Epithelial cell of esophagus (primary cell): Measurements from ENCODE around the gene TMEM53.

ENCODE experiments used
- DNase-seq: peaks from one replicate; pipeline ENCODE4 v3.0.0; 2010; ENCODE audit warnings: low read depth
- H3K4me3 ChIP-seq: 2 replicates; pipeline ENCODE4 v1.5.1; 2011; ENCODE audit warnings: mild to moderate bottlenecking, low read length, control low read depth
- TF ChIP-seq, protein P1 (sequence below): IDR thresholded peaks from 2 replicates; pipeline ENCODE4 v1.5.1; 2011; ENCODE audit warnings: low read depth, mild to moderate bottlenecking, low read length, control low read depth, inconsistent platforms; ENCODE audit not compliant: insufficient read depth; ENCODE audit errors: missing control alignments

The TMEM53 gene

DNA sequence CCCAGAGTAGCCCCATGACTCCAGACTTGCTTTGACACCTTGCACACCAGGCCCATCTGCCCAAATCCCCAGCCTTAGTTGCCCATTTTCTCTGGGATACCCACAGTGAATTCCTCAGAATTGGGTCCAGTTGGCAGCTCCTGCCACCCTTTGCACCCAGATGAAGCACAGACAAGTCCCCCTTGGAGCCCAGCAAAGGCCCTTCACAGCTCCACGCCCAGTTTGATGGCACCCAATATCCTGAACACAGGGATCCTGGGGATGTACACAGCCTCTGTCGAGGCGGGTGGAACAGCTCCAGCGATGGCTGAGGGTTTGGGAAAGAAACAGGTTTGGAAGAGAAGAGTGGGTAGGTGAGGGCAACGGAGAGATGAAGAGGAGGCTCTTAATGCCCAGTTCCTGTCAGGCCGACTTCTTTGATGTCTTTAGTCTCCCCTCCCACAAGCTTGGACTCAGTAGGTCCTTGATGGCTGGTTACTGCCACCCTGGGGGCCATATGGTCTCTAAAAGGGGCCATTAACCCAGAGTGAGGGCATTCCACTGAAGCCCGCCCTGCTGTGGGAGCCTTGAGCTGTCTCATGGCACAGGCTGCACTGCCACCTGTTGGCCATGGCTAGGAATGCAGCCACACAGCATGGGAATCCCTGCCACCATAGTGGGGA, 21.7 kb downstream of the TMEM53 start:
- H3K4me3 ChIP-seq: no peak overlapping the region
- peak; percentile 67 for DNase-seq
- TF ChIP-seq, protein P1, sequence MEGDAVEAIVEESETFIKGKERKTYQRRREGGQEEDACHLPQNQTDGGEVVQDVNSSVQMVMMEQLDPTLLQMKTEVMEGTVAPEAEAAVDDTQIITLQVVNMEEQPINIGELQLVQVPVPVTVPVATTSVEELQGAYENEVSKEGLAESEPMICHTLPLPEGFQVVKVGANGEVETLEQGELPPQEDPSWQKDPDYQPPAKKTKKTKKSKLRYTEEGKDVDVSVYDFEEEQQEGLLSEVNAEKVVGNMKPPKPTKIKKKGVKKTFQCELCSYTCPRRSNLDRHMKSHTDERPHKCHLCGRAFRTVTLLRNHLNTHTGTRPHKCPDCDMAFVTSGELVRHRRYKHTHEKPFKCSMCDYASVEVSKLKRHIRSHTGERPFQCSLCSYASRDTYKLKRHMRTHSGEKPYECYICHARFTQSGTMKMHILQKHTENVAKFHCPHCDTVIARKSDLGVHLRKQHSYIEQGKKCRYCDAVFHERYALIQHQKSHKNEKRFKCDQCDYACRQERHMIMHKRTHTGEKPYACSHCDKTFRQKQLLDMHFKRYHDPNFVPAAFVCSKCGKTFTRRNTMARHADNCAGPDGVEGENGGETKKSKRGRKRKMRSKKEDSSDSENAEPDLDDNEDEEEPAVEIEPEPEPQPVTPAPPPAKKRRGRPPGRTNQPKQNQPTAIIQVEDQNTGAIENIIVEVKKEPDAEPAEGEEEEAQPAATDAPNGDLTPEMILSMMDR: peak; percentile 98

DNA sequence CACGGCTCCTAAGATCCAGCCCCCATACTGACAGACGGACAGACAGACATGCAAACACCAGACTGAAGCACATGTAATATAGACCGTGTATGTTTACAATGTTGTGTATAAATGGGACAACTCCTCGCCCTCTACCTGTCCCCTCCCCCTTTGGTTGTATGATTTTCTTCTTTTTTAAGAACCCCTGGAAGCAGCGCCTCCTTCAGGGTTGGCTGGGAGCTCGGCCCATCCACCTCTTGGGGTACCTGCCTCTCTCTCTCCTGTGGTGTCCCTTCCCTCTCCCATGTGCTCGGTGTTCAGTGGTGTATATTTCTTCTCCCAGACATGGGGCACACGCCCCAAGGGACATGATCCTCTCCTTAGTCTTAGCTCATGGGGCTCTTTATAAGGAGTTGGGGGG, 23.2 kb downstream of the TMEM53 start:
- TF ChIP-seq, protein P1: no peak
- H3K4me3 ChIP-seq: no peak overlapping the region
- DNase-seq: no peak

DNA sequence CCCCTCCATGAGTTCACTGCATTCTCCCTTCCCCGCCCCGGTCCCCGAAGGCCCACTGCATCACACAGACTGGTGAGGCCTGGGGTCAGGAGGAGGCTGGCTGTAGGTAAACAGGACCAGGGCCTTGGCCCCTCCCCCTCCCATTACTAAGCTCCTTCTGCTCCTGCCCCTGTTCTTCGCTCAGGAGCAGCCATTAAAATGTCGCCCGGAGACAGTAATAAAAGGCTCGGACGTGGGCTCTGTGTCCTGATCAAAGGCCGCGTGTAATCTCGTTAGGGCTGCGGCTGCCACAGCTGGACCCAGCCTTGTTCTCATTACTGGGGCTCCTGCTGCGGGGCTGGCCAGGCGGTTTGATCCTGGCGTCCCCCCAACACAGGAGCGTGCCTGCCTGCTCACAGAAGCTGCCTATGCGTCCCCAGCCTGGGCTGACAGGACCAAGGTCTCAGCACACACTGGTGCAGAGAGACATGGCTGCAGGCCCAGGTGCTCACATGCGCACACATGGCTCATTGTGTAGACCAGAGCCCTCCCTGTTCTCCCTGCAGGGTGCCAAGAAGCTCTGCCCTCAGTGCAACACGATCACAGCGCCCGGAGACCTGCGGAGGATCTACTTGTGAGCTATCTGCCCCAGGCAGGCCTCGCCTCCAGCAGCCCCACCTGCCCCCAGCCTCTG, 24.0 kb downstream of the TMEM53 start:
- TF ChIP-seq, protein P1: no peak
- no peak for DNase-seq
- H3K4me3 ChIP-seq: no peak overlapping the region

DNA sequence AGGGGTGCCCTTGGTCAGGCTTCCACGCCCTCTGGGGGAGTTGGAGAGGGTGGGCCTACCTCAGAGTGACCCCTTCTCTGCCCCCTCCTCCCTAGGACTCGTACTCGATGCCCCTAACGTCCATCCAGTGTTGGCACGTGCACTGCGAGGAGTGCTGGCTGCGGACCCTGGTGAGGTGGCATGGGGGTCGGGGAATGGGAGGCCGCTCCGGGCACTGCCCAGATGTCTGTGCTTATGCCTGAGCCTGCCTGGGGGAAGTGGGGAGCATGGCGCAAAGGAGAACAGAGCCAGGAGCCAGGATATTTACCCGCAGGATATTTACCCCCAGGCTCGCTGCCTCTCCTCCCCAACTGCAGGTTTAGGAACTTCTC, 24.5 kb downstream of the TMEM53 start:
- no peak for DNase-seq
- TF ChIP-seq, protein P1: no peak

DNA sequence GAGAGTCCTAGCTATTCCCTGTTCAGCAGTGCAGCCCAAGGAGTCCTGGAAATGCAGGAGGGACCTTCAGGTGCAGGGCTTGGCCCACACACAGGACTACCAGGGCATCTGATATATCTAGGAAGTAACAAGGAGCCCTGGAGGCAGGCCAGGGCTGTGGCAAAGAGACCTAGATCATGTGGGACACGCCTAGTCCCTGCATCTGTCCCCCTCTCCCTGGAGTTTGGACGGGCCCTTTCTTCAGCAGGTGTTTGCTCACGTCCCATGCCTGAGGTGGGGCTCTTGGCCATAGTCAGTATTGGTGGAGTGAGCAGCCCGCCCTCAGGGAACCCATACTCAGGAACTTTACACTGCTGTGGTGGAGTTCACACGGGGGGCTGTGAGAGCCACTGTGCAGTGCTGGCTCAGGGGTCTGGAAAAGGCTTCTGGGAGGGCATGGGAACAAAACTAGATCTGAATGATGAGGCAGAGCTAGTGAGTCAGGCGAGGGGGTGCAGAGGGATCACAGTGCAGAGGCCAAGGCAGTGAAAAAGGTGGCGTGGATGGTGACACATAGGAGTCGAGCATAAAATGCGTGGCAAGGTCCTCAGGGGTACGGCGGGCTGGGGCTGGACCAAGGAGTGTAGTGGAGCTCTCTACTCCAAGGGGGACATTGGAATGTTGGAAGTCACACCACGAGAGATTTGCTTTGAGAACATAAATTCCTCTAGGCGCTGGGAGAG, 25.6 kb downstream of the TMEM53 start:
- TF ChIP-seq, protein P1: no peak
- no peak overlapping the region for H3K4me3 ChIP-seq
- no peak for DNase-seq

More for the DNA sequence above, 24.5 kb downstream of the TMEM53 start:
- H3K4me3 ChIP-seq: no peak overlapping the region

DNA sequence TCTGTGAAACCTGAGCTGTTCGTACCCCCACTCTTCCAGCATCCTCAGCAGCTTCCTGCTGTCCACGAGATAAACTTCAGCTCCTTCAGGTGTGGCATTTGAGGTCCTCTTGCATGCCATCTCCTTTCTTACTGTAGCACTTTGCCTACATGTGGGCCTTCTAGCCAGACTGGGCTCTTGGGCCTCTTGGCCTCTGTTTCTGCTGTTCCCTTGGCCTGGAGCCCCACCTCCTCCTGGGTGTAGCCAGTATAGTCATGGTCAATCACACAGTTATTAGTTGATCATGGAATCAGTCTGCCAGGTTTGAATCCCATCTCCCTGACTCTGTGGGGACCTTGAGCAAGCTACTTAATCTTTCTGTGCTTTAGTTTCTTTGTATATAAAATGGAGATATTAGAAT, 26.4 kb downstream of the TMEM53 start:
- no peak for DNase-seq
- TF ChIP-seq, protein P1: no peak
- no peak overlapping the region for H3K4me3 ChIP-seq
